ENCODE measurements around the gene HIC2. TPM values are rescaled to one million over a fixed set of nuclear protein-coding genes. Genes with fewer than 3 reads are reported as not detected.

The HIC2 gene
- total RNA-seq, 1 experiment from 2014 or later: 6.7 TPM

DNA sequence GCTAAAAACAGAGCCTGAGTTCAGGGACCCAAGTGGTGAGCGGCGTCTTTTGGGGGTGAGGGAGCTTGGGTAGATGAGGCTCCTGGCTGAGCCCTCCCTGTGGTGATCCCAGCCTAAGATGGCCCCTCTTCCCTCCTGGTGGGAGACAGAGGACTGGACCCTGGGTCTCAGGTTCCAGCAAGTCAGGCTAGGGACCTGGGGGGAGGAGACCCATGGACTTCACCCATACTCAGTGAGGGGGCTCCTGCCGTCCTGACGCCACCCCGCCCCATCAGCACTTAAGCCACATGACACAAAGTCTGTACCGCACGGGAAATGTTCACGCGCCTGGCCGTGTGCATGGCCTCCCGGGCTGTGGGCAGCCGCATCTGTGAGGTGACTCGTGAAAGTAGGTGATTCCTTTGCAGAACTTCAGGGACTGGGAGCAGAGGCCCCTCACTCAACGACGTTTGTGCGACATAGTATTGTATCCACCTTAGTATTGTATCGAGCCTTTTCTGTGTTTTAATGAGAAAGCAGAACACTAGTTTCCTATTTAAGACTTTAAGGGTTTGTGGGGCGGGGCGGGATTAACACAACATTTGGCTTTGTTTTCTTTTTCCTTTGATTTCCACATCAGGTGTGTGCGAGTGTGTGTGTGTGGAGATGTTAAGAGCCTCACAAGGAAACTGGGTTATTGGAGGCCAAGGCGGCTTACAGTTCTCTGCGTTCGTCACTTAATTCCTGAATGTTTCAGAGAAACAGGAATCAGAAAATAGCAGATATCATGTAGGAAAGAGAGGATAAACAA, 31.7 kb downstream of the HIC2 start:
- CTCF ChIA-PET: interaction anchor here (0.7 to 1.1 kb wide), 4 partner anchors 8 to 196 kb away, joined by 3 to 5 read pairs (median 4); partner anchors contain the start of gene SDF2L1
- peaks cover 4 to 7% of the 10 kb centered on the region in 2 experiments; a peak in 2 of 4 replicates for H3K36me3 ChIP-seq (ENCODE audit: control insufficient read depth in 1 of 2, insufficient read depth in 2 of 2, low read length in 2 of 2)
- no peaks in the 10 kb centered on the region for H3K9me2 ChIP-seq (ENCODE audit: insufficient read depth)
- H3K4me3 ChIP-seq (replicated peaks in 1 of 2; ENCODE audit: low read depth in 1 of 2, low read length in 2 of 2): no peak overlapping the region
- DNase-seq (ENCODE audit: low read depth, low spot score) (no peak), ATAC-seq (no peak)
- H3K4me2 ChIP-seq (ENCODE audit: low read length): no peak overlapping the region
- H3K9ac ChIP-seq (ENCODE audit: low read length): no peak overlapping the region
- H4K20me1 ChIP-seq (ENCODE audit: insufficient read depth): no peaks in the 10 kb centered on the region
- POLR2A ChIA-PET: no interaction called here
- H3K4me1 ChIP-seq (ENCODE audit: control insufficient read depth in 1 of 2, insufficient read depth in 2 of 2, low read length in 2 of 2): no peaks in the 10 kb centered on the region
- RAD21 ChIA-PET (ENCODE audit: low non-redundant PET in 1 of 2, low total read pairs in 2 of 2, uncharacterized antibody in 2 of 2, unreplicated experiment in 2 of 2): no interaction called here
- no peak overlapping the region for H3K27ac ChIP-seq (ENCODE audit: low read depth, low read length)
- TF ChIP-seq SRF (IDR thresholded peaks at IDR 0.05; ENCODE audit: low read depth) (no peak), FOSL1 (IDR thresholded peaks at IDR 0.05; ENCODE audit: low read depth) (no peak), ATF3 (IDR thresholded peaks at IDR 0.05) (no peak), EZH2phosphoT487 (IDR thresholded peaks at IDR 0.05; ENCODE audit: borderline replicate concordance) (no peak), CEBPB (IDR thresholded peaks at IDR 0.05; ENCODE audit: low read depth) (no peak), ELF1 (IDR thresholded peaks at IDR 0.05; ENCODE audit: borderline replicate concordance, low read depth) (no peak), EGR1 (IDR thresholded peaks at IDR 0.05; ENCODE audit: low read depth) (no peak), EZH2 (IDR thresholded peaks at IDR 0.05) (no peak), SIN3A (IDR thresholded peaks at IDR 0.05; ENCODE audit: low read depth) (no peak), YY1 (IDR thresholded peaks at IDR 0.05; ENCODE audit: extremely low read depth, insufficient replicate concordance, low read depth, low read length) (no peak), POLR2A (IDR thresholded peaks at IDR 0.05; ENCODE audit: borderline replicate concordance, extremely low read depth, insufficient read depth, insufficient read length) (no peak), POLR2AphosphoS5 (IDR thresholded peaks at IDR 0.05; ENCODE audit: low read depth, low read length) (no peak), ZFX (IDR thresholded peaks at IDR 0.05) (no peak), RAD21 (IDR thresholded peaks at IDR 0.05; ENCODE audit: low read depth) (no peak)
- TF ChIP-seq, protein P1, sequence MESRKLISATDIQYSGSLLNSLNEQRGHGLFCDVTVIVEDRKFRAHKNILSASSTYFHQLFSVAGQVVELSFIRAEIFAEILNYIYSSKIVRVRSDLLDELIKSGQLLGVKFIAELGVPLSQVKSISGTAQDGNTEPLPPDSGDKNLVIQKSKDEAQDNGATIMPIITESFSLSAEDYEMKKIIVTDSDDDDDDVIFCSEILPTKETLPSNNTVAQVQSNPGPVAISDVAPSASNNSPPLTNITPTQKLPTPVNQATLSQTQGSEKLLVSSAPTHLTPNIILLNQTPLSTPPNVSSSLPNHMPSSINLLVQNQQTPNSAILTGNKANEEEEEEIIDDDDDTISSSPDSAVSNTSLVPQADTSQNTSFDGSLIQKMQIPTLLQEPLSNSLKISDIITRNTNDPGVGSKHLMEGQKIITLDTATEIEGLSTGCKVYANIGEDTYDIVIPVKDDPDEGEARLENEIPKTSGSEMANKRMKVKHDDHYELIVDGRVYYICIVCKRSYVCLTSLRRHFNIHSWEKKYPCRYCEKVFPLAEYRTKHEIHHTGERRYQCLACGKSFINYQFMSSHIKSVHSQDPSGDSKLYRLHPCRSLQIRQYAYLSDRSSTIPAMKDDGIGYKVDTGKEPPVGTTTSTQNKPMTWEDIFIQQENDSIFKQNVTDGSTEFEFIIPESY (IDR thresholded peaks at IDR 0.05; ENCODE audit: extremely low read depth, insufficient replicate concordance, low read length): no peak
- TF ChIP-seq, protein P2, sequence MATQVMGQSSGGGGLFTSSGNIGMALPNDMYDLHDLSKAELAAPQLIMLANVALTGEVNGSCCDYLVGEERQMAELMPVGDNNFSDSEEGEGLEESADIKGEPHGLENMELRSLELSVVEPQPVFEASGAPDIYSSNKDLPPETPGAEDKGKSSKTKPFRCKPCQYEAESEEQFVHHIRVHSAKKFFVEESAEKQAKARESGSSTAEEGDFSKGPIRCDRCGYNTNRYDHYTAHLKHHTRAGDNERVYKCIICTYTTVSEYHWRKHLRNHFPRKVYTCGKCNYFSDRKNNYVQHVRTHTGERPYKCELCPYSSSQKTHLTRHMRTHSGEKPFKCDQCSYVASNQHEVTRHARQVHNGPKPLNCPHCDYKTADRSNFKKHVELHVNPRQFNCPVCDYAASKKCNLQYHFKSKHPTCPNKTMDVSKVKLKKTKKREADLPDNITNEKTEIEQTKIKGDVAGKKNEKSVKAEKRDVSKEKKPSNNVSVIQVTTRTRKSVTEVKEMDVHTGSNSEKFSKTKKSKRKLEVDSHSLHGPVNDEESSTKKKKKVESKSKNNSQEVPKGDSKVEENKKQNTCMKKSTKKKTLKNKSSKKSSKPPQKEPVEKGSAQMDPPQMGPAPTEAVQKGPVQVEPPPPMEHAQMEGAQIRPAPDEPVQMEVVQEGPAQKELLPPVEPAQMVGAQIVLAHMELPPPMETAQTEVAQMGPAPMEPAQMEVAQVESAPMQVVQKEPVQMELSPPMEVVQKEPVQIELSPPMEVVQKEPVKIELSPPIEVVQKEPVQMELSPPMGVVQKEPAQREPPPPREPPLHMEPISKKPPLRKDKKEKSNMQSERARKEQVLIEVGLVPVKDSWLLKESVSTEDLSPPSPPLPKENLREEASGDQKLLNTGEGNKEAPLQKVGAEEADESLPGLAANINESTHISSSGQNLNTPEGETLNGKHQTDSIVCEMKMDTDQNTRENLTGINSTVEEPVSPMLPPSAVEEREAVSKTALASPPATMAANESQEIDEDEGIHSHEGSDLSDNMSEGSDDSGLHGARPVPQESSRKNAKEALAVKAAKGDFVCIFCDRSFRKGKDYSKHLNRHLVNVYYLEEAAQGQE (IDR thresholded peaks at IDR 0.05; ENCODE audit: low read depth): no peak
- TF ChIP-seq, protein P3, sequence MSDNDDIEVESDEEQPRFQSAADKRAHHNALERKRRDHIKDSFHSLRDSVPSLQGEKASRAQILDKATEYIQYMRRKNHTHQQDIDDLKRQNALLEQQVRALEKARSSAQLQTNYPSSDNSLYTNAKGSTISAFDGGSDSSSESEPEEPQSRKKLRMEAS (IDR thresholded peaks at IDR 0.05): no peak
- H3K79me2 ChIP-seq (ENCODE audit: insufficient read depth, low read length): no peaks in the 10 kb centered on the region; the same call in 1 of the 2 replicates
- H2AFZ ChIP-seq (ENCODE audit: low read depth, low read length, poor library complexity, severe bottlenecking): no peak overlapping the region
- H3K9me3 ChIP-seq (ENCODE audit: control insufficient read depth in 1 of 2, insufficient read depth in 1 of 2, low read depth in 1 of 2, low read length in 2 of 2): no peaks in the 10 kb centered on the region
- no peaks in the 10 kb centered on the region for H3K27me3 ChIP-seq (ENCODE audit: insufficient read depth, low read length)
- no TSS peak for BruUV-seq (replicated peaks)
- intact Hi-C loops (cut with micrococcal nuclease): no loop called here

All from HCT116 (cell line).